ENCODE data around the gene XRN2.
A peak's percentile ranks its signal among the peaks of the same experiment; 100 is the strongest.
"Not testable (repeated sequence)": the region's sequence is repeated elsewhere in the genome, so short reads cannot be mapped to it uniquely, and the experiment has no call there.

Gene XRN2

GRCh38 chr20:21391185-21391971 lies 88.2 kb downstream of the XRN2 start:
- DNase-seq, result no peak

GRCh38 chr20:21391972-21392352 lies 88.8 kb downstream of the XRN2 start:
- no peak for DNase-seq

- DNase-seq, result no peak
Measured at GRCh38 chr20:21393166-21393565, 90.0 kb downstream of the XRN2 start.

GRCh38 chr20:21393816-21394519 lies 90.8 kb downstream of the XRN2 start:
- DNase-seq, result no peak

GRCh38 chr20:21394551-21394950 lies 91.4 kb downstream of the XRN2 start:
- DNase-seq, result no peak

GRCh38 chr20:21395051-21395665 lies 92.0 kb downstream of the XRN2 start:
- no peak for DNase-seq

GRCh38 chr20:21395666-21396598 lies 92.8 kb downstream of the XRN2 start:
- DNase-seq, result peak; percentile 22

- peak; percentile 35 for DNase-seq
Measured at GRCh38 chr20:21396599-21397340, 93.6 kb downstream of the XRN2 start.

- no peak for DNase-seq
Measured at GRCh38 chr20:21397341-21398108, 94.4 kb downstream of the XRN2 start, which contains the start of gene NKX2-4. Gene NKX2-4, minus strand, starts transcription at chr20:21397526. Its CDS starts 127 bp downstream, at chr20:21397399.

GRCh38 chr20:21398109-21399004 lies 95.2 kb downstream of the XRN2 start:
- no peak for DNase-seq

GRCh38 chr20:21399005-21399475 lies 95.9 kb downstream of the XRN2 start:
- no peak for DNase-seq

- DNase-seq, result no peak
Measured at GRCh38 chr20:21411725-21412124, 108.6 kb downstream of the XRN2 start.

- DNase-seq, result not testable (repeated sequence)
Measured at GRCh38 chr20:21413996-21414395, 110.9 kb downstream of the XRN2 start.

- DNase-seq, result not testable (repeated sequence)
Measured at GRCh38 chr20:21419147-21419546, 116.0 kb downstream of the XRN2 start.

- DNase-seq, result no peak
Measured at GRCh38 chr20:21421601-21422236, 118.6 kb downstream of the XRN2 start.

GRCh38 chr20:21423712-21424111 lies 120.6 kb downstream of the XRN2 start:
- DNase-seq, result not testable (repeated sequence)

GRCh38 chr20:21424846-21425245 lies 121.7 kb downstream of the XRN2 start:
- DNase-seq, result no peak

GRCh38 chr20:21430020-21430419 lies 126.9 kb downstream of the XRN2 start:
- no peak for DNase-seq

GRCh38 chr20:21432911-21433310 lies 129.8 kb downstream of the XRN2 start:
- DNase-seq, result no peak

Measured in NCI-H510A (cell line).